Measurements from ENCODE around the gene PDE10A. TPM values are rescaled to one million over a fixed set of nuclear protein-coding genes. Genes with fewer than 3 reads are reported as not detected.

PDE10A gene
- total and polyA plus RNA-seq, 2 of the 8 experiments (the other 6 are each of a cell fraction or from before 2014, with no cell fraction given), result 1.1 to 2.4 TPM

DNA sequence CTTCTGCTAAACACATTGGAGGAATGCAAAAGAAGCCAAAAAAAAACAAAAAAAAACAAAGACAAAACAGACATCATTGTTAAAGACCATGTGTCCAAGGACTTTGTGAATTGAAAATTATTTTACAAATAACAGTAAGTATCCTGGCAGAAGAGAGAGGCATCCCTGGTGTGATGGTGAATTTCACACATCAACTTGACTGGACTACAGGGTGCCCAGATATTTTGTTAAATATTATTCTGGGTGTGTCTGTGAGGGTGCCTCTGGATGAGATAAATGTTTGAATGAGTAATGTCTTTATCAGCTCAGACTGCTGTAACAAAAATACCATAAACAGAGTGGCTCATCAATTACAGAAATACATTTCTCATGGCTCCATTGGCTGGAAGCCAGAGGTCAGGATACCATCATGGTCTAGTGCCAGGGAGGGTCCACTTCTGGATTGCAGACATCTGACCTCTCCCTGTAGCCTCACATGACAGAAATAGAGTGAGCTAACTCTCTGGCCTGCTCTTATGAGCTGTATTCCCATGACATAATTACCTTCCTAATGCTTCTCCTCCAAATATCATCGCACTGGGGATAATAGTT, 341.4 kb downstream of the PDE10A start:
- H3K27ac ChIP-seq (ENCODE audit: low read depth, low read length), result no peak overlapping the region
- no peaks in the 10 kb centered on the region for H3K36me3 ChIP-seq (ENCODE audit: control insufficient read depth in 2 of 4, insufficient read depth in 4 of 4, low read length in 3 of 4)
- no peak overlapping the region for H3K14ac ChIP-seq (ENCODE audit: insufficient read length)
- no peaks in the 10 kb centered on the region for H3K79me2 ChIP-seq (ENCODE audit: control insufficient read depth in 1 of 2, insufficient read depth in 2 of 2, low read length in 2 of 2)
- no peak overlapping the region for H3K9ac ChIP-seq (replicated peaks in 1 of 4; ENCODE audit: extremely low read depth in 1 of 4, low read depth in 3 of 4, low read length in 3 of 4)
- peaks cover 11 to 21% of the 10 kb centered on the region in 2 experiments for H3K9me3 ChIP-seq (ENCODE audit: insufficient read depth in 2 of 2, low read depth in 1 of 2, low read length in 1 of 2)
- POLR2A ChIA-PET (ENCODE audit: partially characterized antibody), result no interaction called here
- no peak overlapping the region for H4K91ac ChIP-seq (replicated peaks; ENCODE audit: insufficient read length, low read length)
- no peak overlapping the region for H3K4ac ChIP-seq (replicated peaks; ENCODE audit: insufficient read length, low read depth, low read length)
- H2BK120ac ChIP-seq (replicated peaks; ENCODE audit: low read depth, low read length), result no peak overlapping the region
- FAIRE-seq (no peak), DNase-seq (ENCODE audit: low read depth in 1 of 2, low spot score in 2 of 2) (no peak)
- H2AFZ ChIP-seq (ENCODE audit: low read length), result no peak overlapping the region
- H2BK20ac ChIP-seq (ENCODE audit: low read length), result no peak overlapping the region
- H4K20me1 ChIP-seq (replicated peaks in 1 of 2; ENCODE audit: control insufficient read depth in 1 of 2, insufficient read depth in 2 of 2, low read length in 2 of 2), result no peaks in the 10 kb centered on the region
- no peak overlapping the region for H3K4me2 ChIP-seq (ENCODE audit: insufficient read depth in 1 of 2, low read depth in 2 of 2, low read length in 2 of 2)
- no peak overlapping the region for H3K4me3 ChIP-seq (ENCODE audit: extremely low read depth in 1 of 4, insufficient read depth in 2 of 4, low read depth in 3 of 4, low read length in 4 of 4)
- H3K56ac ChIP-seq (replicated peaks; ENCODE audit: insufficient read length, low read depth, low read length), result no peak overlapping the region
- H3K4me1 ChIP-seq (replicated peaks in 1 of 4; ENCODE audit: control insufficient read depth in 3 of 4, insufficient read depth in 4 of 4, low read length in 3 of 4), result no peaks in the 10 kb centered on the region
- WGBS, 2 experiments (ENCODE audit: extremely low coverage in 1 of 2, insufficient coverage in 1 of 2, insufficient read length in 1 of 2, insufficient replicate concordance in 2 of 2, low coverage in 1 of 2, low lambda C conversion rate in 2 of 2, missing lambda C conversion rate in 1 of 2), result 64% methylated on average over 1 of the region's 1 CpG; no CpG with 5 or more reads in 1 of the 2 experiments
- H2BK15ac ChIP-seq (ENCODE audit: low read length), result no peak overlapping the region
- H3K23ac ChIP-seq (ENCODE audit: insufficient read length), result no peak overlapping the region
- no peaks in the 10 kb centered on the region for H3K27me3 ChIP-seq (replicated peaks in 1 of 4; ENCODE audit: control insufficient read depth in 3 of 4, extremely low read depth in 1 of 4, insufficient read depth in 3 of 4, low read length in 3 of 4)
- no peak overlapping the region for H3K18ac ChIP-seq (ENCODE audit: extremely low read depth, low read length)
- no peak for TF ChIP-seq SAP30 (IDR thresholded peaks at IDR 0.05; ENCODE audit: insufficient read depth, insufficient replicate concordance, low read length)
- no peak for TF ChIP-seq SIX5 (IDR thresholded peaks at IDR 0.05; ENCODE audit: low read depth, low read length)
- TF ChIP-seq RNF2 (IDR thresholded peaks at IDR 0.05; ENCODE audit: borderline replicate concordance, low read depth, low read length, missing control alignments, poor library complexity, severe bottlenecking), result no peak
- no peak for TF ChIP-seq ASH2L (IDR thresholded peaks at IDR 0.05; ENCODE audit: low read length)
- TF ChIP-seq BACH1 (IDR thresholded peaks at IDR 0.05; ENCODE audit: low read length), result no peak
- TF ChIP-seq JUN (IDR thresholded peaks at IDR 0.05; ENCODE audit: low read depth, low read length), result no peak
- TF ChIP-seq, protein P1, sequence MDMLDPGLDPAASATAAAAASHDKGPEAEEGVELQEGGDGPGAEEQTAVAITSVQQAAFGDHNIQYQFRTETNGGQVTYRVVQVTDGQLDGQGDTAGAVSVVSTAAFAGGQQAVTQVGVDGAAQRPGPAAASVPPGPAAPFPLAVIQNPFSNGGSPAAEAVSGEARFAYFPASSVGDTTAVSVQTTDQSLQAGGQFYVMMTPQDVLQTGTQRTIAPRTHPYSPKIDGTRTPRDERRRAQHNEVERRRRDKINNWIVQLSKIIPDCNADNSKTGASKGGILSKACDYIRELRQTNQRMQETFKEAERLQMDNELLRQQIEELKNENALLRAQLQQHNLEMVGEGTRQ (IDR thresholded peaks at IDR 0.05; ENCODE audit: low read length), result no peak
- TF ChIP-seq EZH2 (IDR thresholded peaks at IDR 0.05; ENCODE audit: low read depth, low read length, severe bottlenecking), result no peak
- no peak for TF ChIP-seq YY1 (IDR thresholded peaks at IDR 0.05; ENCODE audit: low read depth, low read length)
- no peak for TF ChIP-seq EP300 (IDR thresholded peaks at IDR 0.05; ENCODE audit: borderline replicate concordance in 1 of 2, low read depth in 2 of 2, low read length in 2 of 2)
- TF ChIP-seq TCF12 (IDR thresholded peaks at IDR 0.05; ENCODE audit: low read depth, low read length), result no peak
- no peak for TF ChIP-seq FOSL1 (IDR thresholded peaks at IDR 0.05; ENCODE audit: insufficient read depth, low read depth, low read length)
- TF ChIP-seq CREB1 (IDR thresholded peaks at IDR 0.05), result no peak
- H4K5ac ChIP-seq (ENCODE audit: insufficient read length, low read depth, low read length), result no peak overlapping the region
- no peak overlapping the region for H2BK5ac ChIP-seq (ENCODE audit: low read depth, low read length)
- peaks cover 2% of the 10 kb centered on the region; the same call in 1 of the 2 replicates for H3K23me2 ChIP-seq (ENCODE audit: low read depth, low read length)
- H2BK12ac ChIP-seq (ENCODE audit: low read depth, low read length), result no peak overlapping the region
- H2AK5ac ChIP-seq (ENCODE audit: low read depth, low read length), result no peak overlapping the region
- H3K79me1 ChIP-seq (ENCODE audit: low read depth, low read length), result no peaks in the 10 kb centered on the region
- no peak overlapping the region for H4K8ac ChIP-seq (ENCODE audit: extremely low read depth, insufficient read depth, low read length)
- CTCF ChIA-PET (ENCODE audit: partially characterized antibody), result interaction anchor here (1.6 kb wide), 1 partner anchor 21 kb away, joined by 3 read pairs; no protein-coding TSS in a partner anchor
